ENCODE data around the gene GSAP.

- TF ChIP-seq FOS (IDR thresholded peaks at IDR 0.05; ENCODE audit: extremely low read depth, insufficient read length) = no peak
- no peak for TF ChIP-seq EZH2 (IDR thresholded peaks at IDR 0.05; ENCODE audit: borderline replicate concordance, low read depth, low read length)
- no peak for TF ChIP-seq MAFK (IDR thresholded peaks at IDR 0.05; ENCODE audit: low read length)
- TF ChIP-seq USF2 (CRISPR knock-in tag; IDR thresholded peaks at IDR 0.05) = no peak
- no peak for TF ChIP-seq CCAR2 (IDR thresholded peaks at IDR 0.05; ENCODE audit: low read depth, low read length)
- TF ChIP-seq CTCF (IDR thresholded peaks at IDR 0.05 in 2 of 3, conservative IDR thresholded peaks at IDR 0.05 in 1 of 3; ENCODE audit: insufficient read depth in 2 of 3, low read depth in 1 of 3, low read length in 3 of 3) = peak in 1 of 3 experiments; percentile 5; a peak in 1 of 6 replicates
- TF ChIP-seq MAX (CRISPR knock-in tag; IDR thresholded peaks at IDR 0.05) = no peak
- no peak for TF ChIP-seq NEUROD1 (IDR thresholded peaks at IDR 0.05; ENCODE audit: borderline replicate concordance, low read depth, low read length, partially characterized antibody)
- no peak for TF ChIP-seq JUN (IDR thresholded peaks at IDR 0.05; ENCODE audit: borderline replicate concordance, low read depth, low read length)
- TF ChIP-seq JUN (CRISPR knock-in tag; IDR thresholded peaks at IDR 0.05; ENCODE audit: borderline replicate concordance) = no peak
- TF ChIP-seq MYNN (IDR thresholded peaks at IDR 0.05) = no peak
- TF ChIP-seq MYNN (CRISPR knock-in tag; IDR thresholded peaks at IDR 0.05) = no peak
These were observed 47.2 kb downstream of the GSAP start for GRCh38 chr7:77368974-77369373.
